Measurements from ENCODE around the gene PRKAG3.
"Not testable (repeated sequence)": the region's sequence is repeated elsewhere in the genome, so short reads cannot be mapped to it uniquely, and the experiment has no call there.

The PRKAG3 gene

DNA sequence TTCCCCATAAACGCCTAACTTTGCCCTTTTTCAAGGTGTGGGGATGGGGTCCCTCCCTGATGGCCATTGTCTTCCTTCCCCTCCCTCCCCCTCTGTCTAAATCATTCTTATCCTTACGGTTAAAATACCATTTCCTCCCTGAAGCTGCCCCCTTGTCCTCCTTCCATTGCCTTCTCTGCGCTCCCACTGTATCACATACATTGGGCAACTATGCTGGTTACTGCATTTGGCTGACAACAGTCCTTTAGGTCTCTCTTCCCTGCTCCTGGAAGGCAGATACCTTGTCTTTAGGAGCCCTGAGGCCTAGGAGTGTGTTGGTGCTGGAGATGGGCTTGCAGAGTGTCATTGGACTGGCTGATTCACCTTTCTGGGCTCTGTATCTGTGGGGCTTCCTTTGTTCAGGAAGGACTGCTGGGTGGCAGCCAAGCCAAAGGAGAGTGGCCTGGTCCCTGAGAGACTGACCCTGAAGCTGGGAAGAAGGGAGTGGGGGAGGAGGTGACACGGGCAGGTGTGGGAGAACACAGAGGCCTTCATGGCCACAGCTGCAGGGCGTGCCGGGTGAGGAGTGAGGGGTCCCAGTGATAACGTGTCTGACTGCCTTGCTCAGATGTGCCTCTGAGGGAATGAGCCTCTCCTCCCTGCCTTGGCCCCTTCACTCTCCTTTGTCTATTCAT is 30.2 kb upstream of the PRKAG3 start:
- DNase-seq (ENCODE audit: low read depth): no peak

DNA sequence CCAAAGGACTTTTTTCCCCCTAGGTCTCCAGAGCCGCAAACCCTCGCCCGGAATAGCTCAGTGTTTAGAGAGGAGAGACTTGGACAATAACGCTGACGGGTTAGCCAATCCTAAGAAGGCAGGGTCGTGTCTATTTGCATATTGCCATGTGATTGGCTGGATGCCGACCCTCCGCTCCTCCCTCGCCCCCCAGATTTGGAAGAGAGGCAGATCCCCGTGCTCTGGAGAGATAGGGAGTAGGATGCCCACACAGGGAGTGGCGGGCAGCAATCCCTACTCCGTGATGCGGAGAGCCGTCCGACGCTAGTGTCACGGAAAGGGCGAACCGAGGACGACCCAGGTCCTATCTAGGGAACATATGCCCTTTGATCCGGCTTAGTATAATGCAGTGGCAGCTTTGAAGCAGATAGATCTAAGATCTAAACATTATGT is 29.4 kb upstream of the PRKAG3 start:
- no peak for DNase-seq (ENCODE audit: low read depth)

DNA sequence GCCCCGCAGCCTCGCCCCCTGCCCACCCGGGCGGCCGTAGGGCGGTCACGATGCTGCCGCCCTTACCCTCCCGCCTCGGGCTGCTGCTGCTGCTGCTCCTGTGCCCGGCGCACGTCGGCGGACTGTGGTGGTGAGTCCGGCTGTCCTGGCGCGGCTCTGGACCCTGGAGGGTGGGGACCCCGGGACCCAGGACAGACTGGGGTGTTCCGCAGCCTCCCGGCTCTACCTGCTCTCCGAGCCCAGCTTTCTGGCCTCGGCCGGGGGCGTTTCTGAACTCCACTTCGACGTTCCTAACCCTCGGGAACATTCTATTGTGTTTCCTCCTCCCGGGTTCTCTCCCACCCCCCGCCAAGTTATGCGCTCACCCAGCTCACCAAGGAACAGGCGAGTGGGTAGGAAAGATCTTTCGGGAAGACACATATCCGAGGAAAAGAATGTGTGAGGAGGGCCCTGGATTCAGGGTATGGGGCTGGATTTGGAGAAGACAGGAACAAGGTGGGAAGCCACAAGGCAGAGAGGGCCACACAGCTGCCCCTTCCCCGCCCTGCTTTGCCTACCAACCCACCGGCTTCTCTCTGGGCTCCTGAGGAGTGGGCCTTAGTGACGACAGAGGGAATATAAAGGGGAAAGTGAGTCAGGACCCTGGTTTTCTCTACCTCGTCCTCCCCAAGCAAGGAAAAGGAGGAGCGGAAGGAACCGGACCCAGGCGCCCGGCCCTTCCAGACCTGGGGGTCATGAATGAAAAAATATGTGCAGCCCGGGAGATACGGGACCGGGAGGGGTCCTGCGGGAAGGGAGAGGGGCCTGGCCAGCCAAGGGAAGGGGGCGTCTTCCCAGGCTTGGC is 28.6 kb upstream of the PRKAG3 start:
- no peak for DNase-seq (ENCODE audit: low read depth)

DNA sequence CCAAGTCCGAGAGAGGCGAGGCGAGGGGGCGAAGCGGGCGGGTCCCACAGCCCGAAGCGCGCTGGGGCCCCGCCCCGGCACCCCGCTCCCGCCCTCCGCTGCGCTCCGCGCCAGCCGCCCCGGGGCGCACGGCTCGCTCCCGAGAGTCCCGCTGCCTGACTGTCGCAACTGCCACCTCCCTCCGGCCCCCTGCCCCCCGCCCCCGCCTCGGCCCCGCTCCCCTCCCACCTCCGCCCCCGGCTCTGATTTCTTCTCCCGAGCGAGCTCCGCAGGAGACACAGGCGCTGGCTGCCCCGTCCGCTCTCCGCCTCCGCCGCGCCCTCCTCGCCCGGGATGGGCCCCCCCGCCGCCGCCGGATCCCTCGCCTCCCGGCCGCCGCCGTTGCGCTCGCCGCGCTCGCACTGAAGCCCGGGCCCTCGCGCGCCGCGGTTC is 28.0 kb upstream of the PRKAG3 start, which contains the start of gene WNT6:
TSS of gene WNT6 (plus strand) at position 250 of the 432 bp plus-strand sequence. CDS start 233 bp downstream, outside the sequence.
- DNase-seq (ENCODE audit: low read depth): no peak

DNA sequence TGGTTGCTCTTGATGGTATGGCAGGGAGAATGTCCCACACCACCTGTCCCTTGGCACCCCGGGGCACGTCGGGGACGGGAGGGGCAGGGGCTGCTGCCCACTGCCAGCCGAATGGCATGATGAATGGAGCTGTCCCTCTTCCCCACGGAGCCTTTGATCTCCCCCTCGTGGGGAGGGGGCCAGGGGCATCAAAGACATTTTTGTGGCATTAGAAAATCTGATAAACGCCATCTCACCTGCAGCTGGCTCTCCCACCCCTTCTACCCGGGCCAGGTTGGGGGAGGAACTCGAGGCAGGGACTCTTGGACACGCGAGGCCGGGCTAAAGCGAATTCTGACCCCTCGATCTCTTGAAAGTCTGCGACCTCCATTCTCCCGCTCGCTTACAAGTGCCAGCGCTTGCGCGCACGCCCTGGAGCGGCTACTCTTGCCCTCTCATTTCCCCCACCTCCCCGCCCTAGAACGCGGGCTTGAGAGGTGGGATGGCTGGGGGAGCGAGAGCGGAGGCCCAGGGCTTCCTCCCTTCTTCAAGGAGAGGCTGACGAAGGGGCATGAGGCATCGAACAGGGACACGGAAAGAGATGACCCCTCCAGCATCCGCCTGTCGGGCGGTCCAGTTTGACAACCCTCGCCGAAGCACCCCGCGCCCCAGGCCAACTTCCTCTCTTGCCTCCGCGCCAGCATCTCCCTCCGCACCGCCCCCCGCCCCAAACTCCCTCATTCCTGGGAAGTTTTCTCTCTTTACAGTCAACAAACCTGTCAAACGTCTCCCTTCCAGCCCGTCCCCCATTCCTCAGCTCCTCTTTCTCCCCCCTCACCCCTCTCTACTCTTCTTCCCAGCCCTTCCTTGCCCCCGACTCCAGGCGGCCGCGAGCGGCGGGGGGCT is 27.3 kb upstream of the PRKAG3 start:
- no peak for DNase-seq (ENCODE audit: low read depth)

DNA sequence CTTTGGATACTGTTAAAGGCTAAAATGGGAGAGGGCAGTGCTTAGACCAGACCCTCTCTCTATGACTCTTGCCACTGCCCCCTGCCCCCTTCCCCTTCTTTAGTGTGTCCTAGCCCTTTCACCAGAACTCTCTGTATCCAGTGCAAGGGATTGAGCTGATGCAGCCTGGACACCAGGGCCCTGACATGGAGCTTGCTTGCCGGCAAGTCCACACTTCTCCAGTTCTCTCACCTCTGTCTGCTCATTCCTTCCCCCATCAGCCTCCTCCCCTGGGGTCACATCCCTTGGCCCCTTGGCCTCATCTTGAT is 26.5 kb upstream of the PRKAG3 start:
- DNase-seq (ENCODE audit: low read depth): no peak

DNA sequence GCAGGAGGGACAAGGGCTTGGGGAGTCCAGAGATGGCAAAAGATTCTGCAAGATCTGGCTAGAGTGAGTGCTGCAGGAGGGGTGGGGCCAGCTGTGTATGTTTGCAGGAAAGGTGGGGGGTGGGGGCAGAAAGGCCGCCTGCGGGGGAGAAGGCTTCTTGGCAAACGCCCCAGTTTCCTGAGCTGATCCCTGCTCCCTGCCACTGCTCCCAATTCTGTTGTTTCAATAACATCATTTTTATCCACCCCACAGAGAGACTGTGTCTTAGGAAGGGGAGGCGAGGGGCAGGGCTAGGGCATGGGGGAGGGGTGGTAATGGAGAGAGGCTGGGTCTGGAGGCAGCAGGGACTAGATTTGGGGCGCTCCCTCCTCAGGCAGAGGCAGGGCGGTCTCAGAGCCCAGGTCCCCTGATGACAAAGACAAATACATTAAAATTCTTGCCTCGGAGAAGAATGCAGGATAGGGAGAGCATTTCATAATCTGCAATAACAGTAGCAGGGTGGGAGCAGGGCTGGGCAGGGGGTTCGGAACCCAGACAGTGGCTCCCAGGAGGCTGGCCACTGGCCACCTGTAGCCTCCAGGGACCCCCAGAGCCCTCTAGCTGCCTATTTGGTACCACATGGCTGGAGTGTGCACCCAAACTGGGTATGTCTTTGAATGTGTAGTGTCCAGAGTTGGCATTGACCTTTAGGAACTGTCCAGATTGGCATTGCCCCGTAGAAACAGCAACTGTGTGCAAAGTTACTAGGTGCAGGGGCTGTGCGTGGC is 26.0 kb upstream of the PRKAG3 start:
- DNase-seq (ENCODE audit: low read depth): no peak

DNA sequence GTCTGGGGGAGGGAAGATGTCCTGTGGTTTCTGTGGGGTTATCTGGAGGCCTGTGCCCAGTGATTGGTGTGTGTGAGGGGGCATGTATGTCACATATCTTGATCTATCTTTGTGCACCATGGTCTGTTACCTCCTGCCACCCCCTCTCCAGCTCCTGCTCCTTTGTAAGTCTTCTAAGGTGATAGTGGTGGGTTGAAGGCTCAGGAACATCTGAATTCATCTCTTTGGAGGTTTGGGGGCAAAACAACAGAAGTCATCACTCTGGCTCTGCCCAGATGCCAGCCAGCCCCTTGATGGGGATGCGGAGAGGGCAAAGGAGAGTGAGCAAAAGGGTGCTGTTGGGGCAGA is 25.3 kb upstream of the PRKAG3 start:
- DNase-seq (ENCODE audit: low read depth): no peak

DNA sequence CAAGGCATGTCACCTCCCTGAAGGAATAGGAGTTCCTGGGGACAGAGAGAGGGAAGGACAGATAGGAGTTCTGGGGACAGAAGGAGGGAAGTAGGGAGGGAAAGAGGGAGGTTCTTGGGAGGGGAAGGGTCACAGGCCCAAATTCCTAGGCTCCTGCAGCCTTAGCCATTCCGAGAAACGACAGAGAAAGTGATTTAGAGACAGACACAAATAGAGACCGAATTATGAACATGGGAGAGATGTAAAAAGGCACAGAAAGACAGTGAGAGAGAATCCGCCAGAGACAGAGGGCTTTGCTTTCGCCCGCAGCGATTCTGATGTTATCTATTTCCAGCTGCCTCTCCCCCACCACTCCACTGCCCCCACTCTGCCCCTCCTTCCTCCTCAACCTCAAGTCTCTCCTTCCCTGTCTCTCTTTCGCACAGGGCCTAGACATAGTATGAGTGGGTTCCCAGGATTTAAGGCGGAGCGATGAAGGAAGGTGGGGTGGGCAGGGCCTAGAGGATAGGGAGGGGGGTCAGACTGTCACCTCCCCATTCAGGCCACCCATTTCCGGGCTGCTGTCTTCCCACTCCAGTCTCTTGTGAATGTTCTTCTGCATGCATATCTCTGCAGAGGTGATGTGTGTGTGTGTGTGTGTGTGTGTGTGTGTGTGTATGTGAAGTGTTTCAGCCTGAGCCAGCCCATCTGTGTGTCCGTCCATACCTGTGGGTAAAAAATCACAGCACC is 24.7 kb upstream of the PRKAG3 start:
- no peak for DNase-seq (ENCODE audit: low read depth)

DNA sequence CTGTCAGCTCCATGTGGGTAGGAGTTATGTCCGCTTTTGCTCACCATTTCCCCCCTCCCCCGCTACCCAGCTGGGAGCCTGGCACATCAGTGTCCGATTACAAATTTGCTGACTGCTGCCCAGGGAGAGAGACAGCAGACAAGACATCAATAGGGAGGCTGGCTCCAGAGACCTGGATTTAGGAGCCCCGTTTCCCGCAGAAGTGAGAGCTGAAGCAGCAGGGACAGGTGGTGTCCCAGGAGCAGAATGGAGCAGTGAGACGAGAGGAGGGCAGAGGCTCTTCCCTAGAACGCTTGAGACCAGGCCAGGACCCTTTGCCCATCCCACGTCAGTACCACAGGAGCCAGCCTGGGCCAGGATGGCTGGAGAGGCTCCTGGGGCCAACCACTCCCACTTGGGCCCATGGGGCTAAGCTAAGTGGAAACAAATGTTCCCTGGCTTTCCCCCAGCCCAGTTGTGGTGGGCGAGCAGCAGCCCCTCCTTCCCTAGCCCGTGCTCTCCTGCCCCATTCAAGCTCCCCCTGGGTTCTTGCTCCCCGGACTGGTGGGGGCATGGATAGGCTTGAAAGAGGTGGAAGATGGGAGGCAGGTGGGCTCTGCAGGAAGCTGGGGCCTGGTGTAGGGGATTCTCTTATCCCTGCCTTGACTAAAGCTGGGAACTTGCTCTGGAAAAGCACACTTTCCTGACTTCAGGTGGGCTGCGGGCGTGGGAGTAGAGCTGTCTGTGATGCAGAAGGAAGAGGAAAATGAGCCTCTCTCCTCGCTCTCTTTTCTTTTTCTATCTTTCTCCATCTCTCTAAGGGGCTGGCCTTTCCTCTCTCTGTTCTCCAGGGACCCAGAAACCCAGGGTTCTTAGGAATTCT is 23.9 kb upstream of the PRKAG3 start:
- no peak for DNase-seq (ENCODE audit: low read depth)

DNA sequence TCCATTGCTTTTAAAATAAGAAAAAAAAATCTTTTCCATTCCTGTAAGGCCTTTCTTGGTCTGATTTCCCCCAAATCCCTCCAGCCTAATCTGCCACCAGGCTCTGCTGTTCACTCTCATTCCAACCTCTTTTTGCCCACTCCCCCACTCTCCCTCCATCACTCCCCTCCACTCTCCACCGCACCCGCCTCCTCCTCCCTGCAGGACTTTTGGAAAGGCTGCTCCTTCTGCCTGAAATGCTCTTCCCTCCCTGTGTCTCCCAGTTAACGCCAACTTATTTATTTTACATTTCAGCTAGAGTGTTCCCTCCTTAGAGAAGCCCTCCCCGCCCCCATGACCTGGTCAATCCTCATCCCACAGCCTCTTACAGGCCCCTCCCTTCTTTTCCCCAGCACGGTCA is 23.3 kb upstream of the PRKAG3 start:
- DNase-seq (ENCODE audit: low read depth): no peak

DNA sequence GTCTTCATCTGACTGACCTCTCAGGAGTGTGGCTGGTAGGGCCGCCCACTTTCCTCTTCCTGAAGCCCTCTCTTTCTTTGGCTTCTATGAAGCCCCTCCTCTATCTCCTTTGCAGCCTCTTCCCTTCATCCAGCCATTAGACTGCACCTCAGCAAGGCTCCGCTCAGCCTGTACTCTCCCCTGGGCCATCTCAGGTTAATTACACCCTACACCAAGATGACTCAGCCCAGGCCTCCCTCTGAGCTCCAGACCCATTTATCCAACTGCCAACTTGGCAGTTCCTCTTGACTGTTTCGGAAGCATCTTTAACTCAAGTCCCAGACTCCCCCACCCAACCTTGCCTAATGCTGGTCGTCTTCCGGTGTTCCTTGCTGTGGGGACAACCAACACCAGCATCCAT is 22.2 kb upstream of the PRKAG3 start:
- DNase-seq (ENCODE audit: low read depth): no peak

DNA sequence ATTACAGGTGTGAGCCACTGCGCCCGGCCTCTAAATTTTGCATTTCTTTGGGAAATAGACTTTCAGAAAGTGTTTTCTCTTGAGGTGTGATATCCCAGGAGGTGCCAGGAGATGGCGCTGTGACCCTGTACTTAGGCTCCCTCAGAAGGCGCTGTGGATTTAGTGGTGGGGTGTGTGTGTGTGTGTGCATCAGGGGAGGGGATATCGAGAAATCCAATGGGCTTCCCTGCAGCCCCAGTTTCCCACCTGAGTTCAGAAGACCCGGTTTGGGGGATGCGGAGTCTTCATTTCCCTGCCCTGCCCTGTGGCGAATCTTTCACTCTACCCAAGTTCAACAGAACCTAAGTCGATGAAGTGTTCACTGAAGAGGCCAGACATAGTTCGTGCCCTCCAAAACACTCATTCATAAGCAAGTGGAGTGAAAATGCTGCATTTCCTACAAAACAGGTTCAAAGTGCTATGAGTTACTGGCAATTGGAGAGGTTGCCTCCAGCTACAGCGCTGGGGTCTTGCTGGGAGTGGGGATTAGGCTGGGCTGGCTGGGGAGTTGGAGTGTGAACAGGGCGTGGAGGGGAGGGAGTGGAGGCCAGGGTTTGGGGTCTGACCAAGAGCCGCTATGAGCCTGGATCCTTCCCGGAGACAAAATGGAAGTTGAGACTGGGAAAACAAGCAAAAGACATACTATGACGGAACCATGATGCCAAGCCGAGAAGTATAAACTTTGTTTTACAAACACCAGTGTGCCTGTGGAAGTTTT is 21.5 kb upstream of the PRKAG3 start:
- no peak for DNase-seq (ENCODE audit: low read depth)

DNA sequence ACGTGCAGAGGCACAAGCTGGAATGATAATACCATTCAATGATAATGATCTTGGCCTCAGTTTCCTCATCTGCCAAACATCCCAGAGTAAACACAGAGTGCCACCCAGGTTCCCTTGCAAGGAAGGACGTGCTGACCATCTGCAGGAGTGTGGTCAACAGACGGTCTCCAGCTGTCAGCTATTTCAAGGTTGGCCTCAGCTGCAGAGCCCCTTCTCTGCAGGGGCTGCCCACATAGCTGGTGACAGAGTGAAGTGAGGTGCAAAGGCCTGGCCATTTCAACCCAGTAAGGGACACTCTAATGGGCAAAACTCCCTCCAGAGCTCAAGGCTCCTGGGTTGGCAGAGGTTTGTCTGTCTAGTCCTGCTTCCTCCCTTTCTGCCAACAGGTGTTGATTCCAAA is 19.7 kb upstream of the PRKAG3 start:
- no peak for DNase-seq (ENCODE audit: low read depth)

DNA sequence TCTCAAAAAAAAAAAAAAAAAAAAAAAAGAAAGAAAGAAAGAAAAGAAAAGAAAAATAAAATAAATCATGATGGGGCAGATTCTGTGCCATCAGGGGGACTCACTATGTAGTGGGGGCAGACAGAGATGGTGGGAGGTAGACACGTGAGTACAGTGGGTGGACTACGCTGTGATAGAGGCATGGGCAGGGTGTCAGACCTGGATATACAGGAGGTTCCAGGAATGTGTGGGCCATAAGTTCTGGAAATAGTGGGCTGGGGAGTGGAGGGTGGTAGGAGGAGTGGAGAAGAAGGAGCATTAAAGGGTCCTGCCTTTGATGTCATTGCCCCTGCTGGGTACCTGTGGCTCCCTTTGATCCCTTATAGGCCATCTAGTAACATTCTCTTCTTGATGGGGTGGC is 19.2 kb upstream of the PRKAG3 start:
- no peak for DNase-seq (ENCODE audit: low read depth)

DNA sequence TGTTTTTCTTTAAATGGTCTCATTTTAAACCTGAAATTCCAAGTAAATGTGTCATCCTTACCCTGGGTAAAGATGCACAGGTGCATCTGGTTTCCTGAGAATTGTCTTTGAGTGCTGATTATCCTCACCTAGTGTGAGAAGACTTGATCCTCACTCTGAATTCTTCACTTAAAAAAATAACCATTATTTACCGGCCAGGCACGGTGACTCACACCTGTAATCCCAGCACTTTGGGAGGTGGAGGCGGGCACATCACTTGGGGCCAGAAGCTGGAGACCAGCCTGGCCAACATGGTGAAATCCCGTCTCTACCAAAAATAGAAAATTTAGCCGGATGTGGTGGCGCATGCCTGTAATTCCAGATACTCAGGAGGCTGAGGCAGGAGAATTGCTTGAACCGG is 18.1 kb upstream of the PRKAG3 start:
- no peak for DNase-seq (ENCODE audit: low read depth)

DNA sequence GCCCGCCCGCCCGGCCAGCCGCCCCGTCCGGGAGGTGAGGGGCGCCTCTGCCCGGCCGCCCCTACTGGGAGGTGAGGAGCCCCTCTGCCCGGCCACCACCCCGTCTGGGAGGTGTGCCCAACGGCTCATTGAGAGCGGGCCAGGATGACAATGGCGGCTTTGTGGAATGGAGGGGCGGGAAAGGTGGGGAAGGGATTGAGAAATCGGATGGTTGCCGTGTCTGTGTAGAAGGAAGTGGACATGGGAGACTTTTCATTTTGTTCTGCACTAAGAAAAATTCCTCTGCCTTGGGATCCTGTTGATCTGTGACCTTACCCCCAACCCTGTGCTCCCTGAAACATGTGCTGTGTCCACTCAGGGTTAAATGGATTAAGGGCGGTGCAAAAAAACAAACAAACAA is 15.4 kb upstream of the PRKAG3 start:
- DNase-seq (ENCODE audit: low read depth): not testable (repeated sequence)

DNA sequence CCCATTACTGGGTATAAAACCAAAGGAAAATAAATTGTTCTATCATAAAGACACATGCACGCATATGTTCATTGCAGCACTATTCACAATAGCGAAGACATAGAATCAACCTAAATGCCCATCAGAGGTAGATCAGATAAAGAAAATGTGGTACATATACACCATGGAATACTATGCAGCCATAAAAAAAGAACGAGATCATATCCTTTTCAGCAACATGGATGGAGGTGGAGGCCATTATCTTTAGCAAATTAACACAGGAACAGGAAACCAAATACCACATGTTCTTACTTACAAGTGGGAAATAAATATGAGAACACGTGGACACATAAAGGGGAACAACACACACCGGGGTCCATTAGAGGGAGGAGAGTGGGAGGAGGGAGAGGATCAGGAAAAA is 12.7 kb upstream of the PRKAG3 start:
- not testable (repeated sequence) for DNase-seq (ENCODE audit: low read depth)

DNA sequence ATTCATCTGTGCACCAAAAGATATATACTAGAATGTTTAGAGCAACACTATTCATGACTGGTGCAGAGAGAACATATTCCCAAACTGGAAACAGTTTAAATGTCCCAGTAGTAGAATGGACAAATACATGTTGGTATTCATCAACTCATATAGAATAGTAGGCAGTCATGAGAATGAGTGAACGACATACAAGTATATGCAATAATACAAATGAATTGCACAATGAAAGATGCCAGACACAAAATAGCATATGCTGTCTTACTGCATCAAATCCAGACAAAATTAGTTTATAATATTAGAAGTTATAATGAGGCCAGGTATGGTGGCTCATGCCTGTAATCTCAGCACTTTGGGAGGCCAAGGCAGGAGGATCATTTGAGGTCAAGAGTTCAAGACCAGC is 8.3 kb upstream of the PRKAG3 start:
- no peak for DNase-seq (ENCODE audit: low read depth)

DNA sequence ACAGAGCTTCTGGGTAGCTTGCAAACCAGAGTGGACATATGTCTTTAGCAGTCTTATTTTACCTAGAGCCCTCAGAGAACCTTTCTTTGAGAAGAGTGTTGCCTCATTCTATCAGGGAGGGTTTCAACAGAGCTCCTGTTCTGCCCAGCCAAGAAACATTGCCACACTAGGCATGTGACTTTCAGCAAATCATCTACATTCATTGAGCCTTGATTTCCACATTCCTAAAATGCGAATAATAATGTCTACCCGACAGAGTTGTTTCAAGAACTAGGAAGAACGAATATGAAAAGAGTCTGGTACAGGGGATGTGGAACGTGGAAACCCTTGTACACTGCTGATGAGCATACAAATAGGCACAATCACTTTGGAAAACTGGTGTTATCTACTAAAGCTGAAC is 7.8 kb upstream of the PRKAG3 start:
- peak; percentile 42 for DNase-seq (ENCODE audit: low read depth)

Measured in GM04504 (cell line).